SK-N-SH (cell line): ENCODE measurements around the gene CACNA1H. TPM values are rescaled to one million over a fixed set of nuclear protein-coding genes. Genes with fewer than 3 reads are reported as not detected.

ENCODE experiments used
- CTCF ChIA-PET: fragments of 300-600, 350-600 bp; formaldehyde crosslinking; extraction: SDS; loops from one replicate; lab custom pipeline; 2021; lab: Yijun Ruan, JAX
- POLR2A ChIA-PET: fragments of 350-600 bp; sonication (Branson Sonifier 250); formaldehyde crosslinking; extraction: SDS; loops from one replicate; lab custom pipeline; 2020; ENCODE audit warnings: antibody characterized with exemption, inconsistent platforms; lab: Yijun Ruan, JAX
- DNase-seq: peaks from one replicate; pipeline ENCODE4 v3.0.0; 2012
- H2AFZ ChIP-seq: fragments of 200-600 bp; sonication (generic); 2 replicates; pipeline ENCODE4 v1.8.1; 2016; ENCODE audit warnings: antibody characterized with exemption, mild to moderate bottlenecking, low read depth
- H3F3A ChIP-seq: fragments of 200-600 bp; sonication (generic); replicated peaks from 2 replicates; pipeline ENCODE3; 2016; ENCODE audit warnings: antibody characterized with exemption, mild to moderate bottlenecking; ENCODE audit not compliant: insufficient read depth
- H3K27ac ChIP-seq, 2 experiments: fragments of 200-500 bp in 1 of 2; fragments of 200-600 bp in 1 of 2; sonication (Bioruptor generic) in 1 of 2; sonication (generic), shearing (Covaris generic) in 1 of 2; 2 replicates each; pipeline versions ENCODE4 v1.5.1 to v1.6.1; 2014 to 2016; ENCODE audit warnings: low read depth in 2 of 2, inconsistent platforms in 1 of 2, low read length in 1 of 2, mild to moderate bottlenecking in 1 of 2, mixed read lengths in 1 of 2
- H3K27me3 ChIP-seq: fragments of 200-600 bp; sonication (generic), shearing (Covaris generic); 2 replicates; pipeline ENCODE4 v1.6.1; 2016; ENCODE audit warnings: mixed run types; ENCODE audit not compliant: insufficient read depth
- H3K36me3 ChIP-seq, 2 experiments: fragments of 200-500 bp in 1 of 2; fragments of 200-600 bp in 1 of 2; sonication (Bioruptor generic) in 1 of 2; sonication (generic) in 1 of 2; replicated peaks in 1 of 2; 2 replicates each; pipeline versions ENCODE3 to v1.5.1; 2014 to 2016; ENCODE audit warnings: low read length in 1 of 2, mild to moderate bottlenecking in 1 of 2; ENCODE audit not compliant: insufficient read depth in 2 of 2, control insufficient read depth in 1 of 2
- H3K4me1 ChIP-seq, 2 experiments: fragments of 200-500 bp in 1 of 2; fragments of 200-600 bp in 1 of 2; sonication (Bioruptor generic) in 1 of 2; sonication (generic), shearing (Covaris generic) in 1 of 2; 2 replicates each; pipeline versions ENCODE4 v1.5.1 to v1.6.1; 2014 to 2016; ENCODE audit warnings: low read depth in 1 of 2, low read length in 1 of 2, mixed run types in 1 of 2; ENCODE audit not compliant: insufficient read depth in 2 of 2, control insufficient read depth in 1 of 2
- H3K4me2 ChIP-seq: fragments of 200-600 bp; sonication (generic), shearing (Covaris generic); 2 replicates; pipeline ENCODE4 v1.6.1; 2017; ENCODE audit warnings: mixed run types
- H3K4me3 ChIP-seq, 2 experiments: fragments of 200-500 bp in 1 of 2; fragments of 200-600 bp in 1 of 2; sonication (Bioruptor generic) in 1 of 2; sonication (generic), shearing (Covaris generic) in 1 of 2; 2 replicates each; pipeline versions ENCODE4 v1.5.1 to v1.8.1; 2014 to 2016; ENCODE audit warnings: low read depth in 2 of 2, inconsistent platforms in 1 of 2, low read length in 1 of 2, mild to moderate bottlenecking in 1 of 2, mixed read lengths in 1 of 2, moderate library complexity in 1 of 2
- H3K79me2 ChIP-seq: fragments of 200-600 bp; sonication (generic); 2 replicates; pipeline ENCODE4 v1.8.1; 2017; ENCODE audit warnings: mild to moderate bottlenecking; ENCODE audit not compliant: insufficient read depth
- H3K9ac ChIP-seq: fragments of 200-600 bp; sonication (generic); 2 replicates; pipeline ENCODE4 v1.6.1; 2017; ENCODE audit warnings: mixed run types
- H3K9me2 ChIP-seq: fragments of 200-600 bp; sonication (generic); 2 replicates; pipeline ENCODE4 v1.6.1; 2017; ENCODE audit warnings: mixed run types
- H3K9me3 ChIP-seq: fragments of 200-600 bp; sonication (generic); 2 replicates; pipeline ENCODE4 v1.6.1; 2017; ENCODE audit warnings: mixed run types, mild to moderate bottlenecking, moderate library complexity
- H4K20me1 ChIP-seq: fragments of 200-600 bp; sonication (generic); 2 replicates; pipeline ENCODE4 v1.6.1; 2017; ENCODE audit warnings: mild to moderate bottlenecking, mixed run types; ENCODE audit not compliant: insufficient read depth
- CTCF ChIP-seq: fragments of 200-600 bp; sonication (generic); IDR thresholded peaks from 2 replicates; pipeline ENCODE4 v1.6.1; 2017; ENCODE audit warnings: antibody characterized with exemption, mild to moderate bottlenecking, moderate library complexity
- GATA2 ChIP-seq: sonication (generic); formaldehyde crosslinking; IDR thresholded peaks from 2 replicates; pipeline ENCODE4 v1.5.0; 2020; ENCODE audit warnings: mild to moderate bottlenecking, missing genetic modification reagents
- JUND ChIP-seq: IDR thresholded peaks from 2 replicates; pipeline ENCODE4 v1.4.0; 2012
- MEF2A ChIP-seq: IDR thresholded peaks from 2 replicates; pipeline ENCODE4 v1.4.0; 2012; ENCODE audit warnings: low read depth, borderline replicate concordance
- NFIC ChIP-seq: IDR thresholded peaks from 2 replicates; pipeline ENCODE4 v1.4.0; 2012; ENCODE audit warnings: borderline replicate concordance
- RAD21 ChIP-seq: IDR thresholded peaks from 2 replicates; pipeline ENCODE4 v1.6.1; 2012; ENCODE audit warnings: mild to moderate bottlenecking, low read length
- SMC3 ChIP-seq: IDR thresholded peaks from 2 replicates; pipeline ENCODE4 v1.6.1; 2012; ENCODE audit warnings: low read depth, low read length, improper control_type of control experiment
- USF1 ChIP-seq: IDR thresholded peaks from 2 replicates; pipeline ENCODE4 v1.4.0; 2012; ENCODE audit warnings: low read depth, borderline replicate concordance
- USF2 ChIP-seq: fragments of 150-350 bp; IDR thresholded peaks from 2 replicates; pipeline ENCODE4 v1.6.1; 2017; ENCODE audit warnings: antibody characterized with exemption, low read length, low read depth, borderline replicate concordance
- YY1 ChIP-seq: IDR thresholded peaks from 2 replicates; pipeline ENCODE4 v1.4.0; 2012; ENCODE audit warnings: low read depth, mild to moderate bottlenecking
- ZBTB33 ChIP-seq: IDR thresholded peaks from 2 replicates; pipeline ENCODE4 v1.4.0; 2012; ENCODE audit warnings: low read depth, borderline replicate concordance
- WGBS: methylation state at CpG from one replicate; pipeline ENCODE4 v1.1.6; 2017; ENCODE audit warnings: low lambda C conversion rate; 5-methylcytosine and 5-hydroxymethylcytosine counted together
- polyA plus RNA-seq, 3 experiments: library from polyadenylated mRNA; depleted of rRNA; stranded (reverse); fragments of >200 nt; gene quantifications; 2 replicates each; pipeline ENCODE4 v1.2.3, GENCODE V29; 2012

CACNA1H gene
- polyA plus RNA-seq, 1 of the 3 experiments (the other 2 are of a cell fraction), result not detected

- TF ChIP-seq USF1, result no peak
- no peak for TF ChIP-seq NFIC
These were observed 49.3 kb upstream of the CACNA1H start (continued) for GRCh38 chr16:1103636-1103980.

- Histone ChIP-seq H3K4me2 (no peak overlapping the region), H3K27ac (no peak overlapping the region), H3K9me2 (no peaks in the 10 kb centered on the region), H3K79me2 (no peaks in the 10 kb centered on the region), H3K9ac (no peak overlapping the region), H3K4me1 (no peaks in the 10 kb centered on the region; a peak in 1 of 4 replicates), H3F3A (no peaks in the 10 kb centered on the region), H3K27me3 (peaks cover 85% of the 10 kb centered on the region), H4K20me1 (peaks cover 22% of the 10 kb centered on the region), H3K36me3 (no peaks in the 10 kb centered on the region), H2AFZ (no peak overlapping the region), H3K4me3 (no peak overlapping the region), H3K9me3 (no peaks in the 10 kb centered on the region)
- TF ChIP-seq YY1, result no peak
- peak; percentile 96 for TF ChIP-seq USF1
- no peak for TF ChIP-seq JUND
- peak; percentile 86 for TF ChIP-seq RAD21
- no peak for TF ChIP-seq MEF2A
- no peak for TF ChIP-seq GATA2 (CRISPR knock-in tag)
- TF ChIP-seq ZBTB33, result no peak
- TF ChIP-seq SMC3, result peak; percentile 87
- TF ChIP-seq CTCF, result peak; percentile 75
- peak; percentile 73 for TF ChIP-seq USF2
- POLR2A ChIA-PET, result no interaction called here
- 0% methylated on average over 11 of the region's 26 CpGs for WGBS
- CTCF ChIA-PET, result interaction anchor here (0.7 to 1.1 kb wide), 17 partner anchors 9 to 294 kb away, joined by 3 to 8 read pairs (median 4); partner anchors contain the start of gene SOX8
- peak; percentile 98 for DNase-seq
These were observed 46.9 kb upstream of the CACNA1H start for GRCh38 chr16:1105888-1106620.
